PFSK-1 (cell line): ENCODE results near the gene PRIMA1.

Source experiments
- FOXP2 ChIP-seq: optimal IDR thresholded peaks from 2 replicates; pipeline ENCODE3; 2011; ENCODE audit warnings: borderline replicate concordance, control low read depth, inconsistent platforms; ENCODE audit not compliant: insufficient read depth; ENCODE audit errors: extremely low read length, extremely low read depth
- POLR2AphosphoS5 ChIP-seq: IDR thresholded peaks from 2 replicates; pipeline ENCODE4 v1.6.1; 2012; ENCODE audit warnings: low read depth, mild to moderate bottlenecking, control low read depth, low read length, moderate library complexity
- SIN3A ChIP-seq: IDR thresholded peaks from 2 replicates; pipeline ENCODE4 v1.6.1; 2012; ENCODE audit warnings: mild to moderate bottlenecking, low read length, moderate library complexity, borderline replicate concordance; ENCODE audit not compliant: insufficient read depth
- TAF1 ChIP-seq: IDR thresholded peaks from 2 replicates; pipeline ENCODE4 v1.6.1; 2012; ENCODE audit warnings: low read length, control low read depth, borderline replicate concordance; ENCODE audit not compliant: insufficient read depth
- TF ChIP-seq, protein P1 (sequence below), 2 experiments: IDR thresholded peaks; 2 replicates each; pipeline versions ENCODE4 v1.6.1 to v1.8.0; 2011 to 2012; ENCODE audit warnings: low read depth in 2 of 2, low read length in 2 of 2, control low read depth in 1 of 2, inconsistent platforms in 1 of 2, mild to moderate bottlenecking in 1 of 2, moderate library complexity in 1 of 2; ENCODE audit not compliant: insufficient read depth in 1 of 2

DNA sequence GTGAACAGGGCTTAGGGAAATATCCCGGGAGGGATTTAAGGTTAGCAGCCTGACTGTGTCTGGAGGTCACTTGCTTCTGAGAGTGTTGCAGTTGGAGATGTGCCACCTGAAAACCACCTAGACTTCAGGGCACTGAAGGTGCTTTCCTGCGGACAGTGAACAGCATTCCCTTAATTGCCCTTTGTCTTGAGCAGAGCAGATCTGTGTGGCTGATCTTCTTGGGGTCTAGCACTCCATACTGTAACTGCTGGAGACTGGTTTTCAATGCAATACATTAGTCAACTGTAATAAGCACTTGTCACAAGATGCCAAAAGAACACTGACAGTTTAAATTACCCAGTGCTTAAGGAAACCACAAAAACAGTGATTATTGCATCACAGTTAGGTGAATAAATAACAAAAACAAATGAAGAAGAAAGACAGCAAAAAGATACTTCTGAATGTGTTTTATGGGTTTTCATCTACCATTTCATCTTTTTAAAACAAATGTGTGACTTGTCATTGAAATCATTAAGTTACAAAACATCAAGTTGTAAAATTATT, 111.8 kb downstream of the PRIMA1 start:
- no peak for TF ChIP-seq POLR2AphosphoS5
- no peak for TF ChIP-seq SIN3A
- TF ChIP-seq, protein P1, sequence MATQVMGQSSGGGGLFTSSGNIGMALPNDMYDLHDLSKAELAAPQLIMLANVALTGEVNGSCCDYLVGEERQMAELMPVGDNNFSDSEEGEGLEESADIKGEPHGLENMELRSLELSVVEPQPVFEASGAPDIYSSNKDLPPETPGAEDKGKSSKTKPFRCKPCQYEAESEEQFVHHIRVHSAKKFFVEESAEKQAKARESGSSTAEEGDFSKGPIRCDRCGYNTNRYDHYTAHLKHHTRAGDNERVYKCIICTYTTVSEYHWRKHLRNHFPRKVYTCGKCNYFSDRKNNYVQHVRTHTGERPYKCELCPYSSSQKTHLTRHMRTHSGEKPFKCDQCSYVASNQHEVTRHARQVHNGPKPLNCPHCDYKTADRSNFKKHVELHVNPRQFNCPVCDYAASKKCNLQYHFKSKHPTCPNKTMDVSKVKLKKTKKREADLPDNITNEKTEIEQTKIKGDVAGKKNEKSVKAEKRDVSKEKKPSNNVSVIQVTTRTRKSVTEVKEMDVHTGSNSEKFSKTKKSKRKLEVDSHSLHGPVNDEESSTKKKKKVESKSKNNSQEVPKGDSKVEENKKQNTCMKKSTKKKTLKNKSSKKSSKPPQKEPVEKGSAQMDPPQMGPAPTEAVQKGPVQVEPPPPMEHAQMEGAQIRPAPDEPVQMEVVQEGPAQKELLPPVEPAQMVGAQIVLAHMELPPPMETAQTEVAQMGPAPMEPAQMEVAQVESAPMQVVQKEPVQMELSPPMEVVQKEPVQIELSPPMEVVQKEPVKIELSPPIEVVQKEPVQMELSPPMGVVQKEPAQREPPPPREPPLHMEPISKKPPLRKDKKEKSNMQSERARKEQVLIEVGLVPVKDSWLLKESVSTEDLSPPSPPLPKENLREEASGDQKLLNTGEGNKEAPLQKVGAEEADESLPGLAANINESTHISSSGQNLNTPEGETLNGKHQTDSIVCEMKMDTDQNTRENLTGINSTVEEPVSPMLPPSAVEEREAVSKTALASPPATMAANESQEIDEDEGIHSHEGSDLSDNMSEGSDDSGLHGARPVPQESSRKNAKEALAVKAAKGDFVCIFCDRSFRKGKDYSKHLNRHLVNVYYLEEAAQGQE (IDR thresholded peaks at IDR 0.05; ENCODE audit: insufficient read depth in 1 of 2, low read depth in 2 of 2, low read length in 2 of 2), result no peak
- no peak for TF ChIP-seq TAF1
- TF ChIP-seq FOXP2, result no peak
